ENCODE measurements around the gene UGT8. TPM values are rescaled to one million over a fixed set of nuclear protein-coding genes. Genes with fewer than 3 reads are reported as not detected.
A peak's percentile ranks its signal among the peaks of the same experiment; 100 is the strongest.

Gene UGT8
- total RNA-seq, 2 experiments from 2014 or later = 17.5 to 18.5 TPM

GRCh38 chr4:114601304-114602052 lies 2.9 kb downstream of the UGT8 start:
- TF ChIP-seq EZH2phosphoT487 (IDR thresholded peaks at IDR 0.05; ENCODE audit: borderline replicate concordance, low read depth, low read length) = no peak
- TF ChIP-seq CTCF (conservative IDR thresholded peaks at IDR 0.05; ENCODE audit: low read length) = no peak
- H3K4me2 ChIP-seq (ENCODE audit: low read length) = peak overlapping the region; percentile 84
- H3K36me3 ChIP-seq (ENCODE audit: insufficient read depth, low read length) = no peaks in the 10 kb centered on the region
- peak; percentile 75 for DNase-seq (ENCODE audit: low spot score)
- intact Hi-C loops (cut with micrococcal nuclease; ENCODE audit: unreplicated experiment) = loop anchor here (5.0 to 10.0 kb wide), 3 partner anchors 839 to 1967 kb away; partner anchors contain the start of genes CAMK2D, LARP7 and ZGRF1
- peaks cover 60% of the 10 kb centered on the region for H3K4me1 ChIP-seq (ENCODE audit: insufficient read depth, low read length, poor library complexity, severe bottlenecking)
- ChIA-PET CTCF (ENCODE audit: unreplicated experiment) (interaction anchor here (0.7 kb wide), 1 partner anchor 57 kb away, joined by 3 read pairs; no protein-coding TSS in a partner anchor), POLR2A (interaction anchor here (0.7 to 0.9 kb wide), 2 partner anchors 61 to 575 kb away, joined by 3 to 5 read pairs; no protein-coding TSS in a partner anchor)
- peak overlapping the region; percentile 93 for H3K4me3 ChIP-seq (ENCODE audit: low read depth, low read length, poor library complexity, severe bottlenecking)
- peak overlapping the region; percentile 80 for H3K27ac ChIP-seq (ENCODE audit: low read depth, low read length, poor library complexity, severe bottlenecking)
- H4K20me1 ChIP-seq (ENCODE audit: insufficient read depth, low read length) = peaks cover 5% of the 10 kb centered on the region; the same call in 1 of the 2 replicates
- H3K9me2 ChIP-seq (ENCODE audit: insufficient read depth, low read length) = no peaks in the 10 kb centered on the region
- no peaks in the 10 kb centered on the region for H3K9me3 ChIP-seq (ENCODE audit: low read length)
- H2AFZ ChIP-seq (ENCODE audit: low read length) = no peak overlapping the region; the same call in 1 of the 2 replicates
- H3K79me2 ChIP-seq (ENCODE audit: insufficient read depth, low read depth, low read length) = peaks cover 71% of the 10 kb centered on the region
- BruUV-seq (replicated peaks) = no TSS peak

GRCh38 chr4:114603497-114603896 lies 4.9 kb downstream of the UGT8 start:
- H3K9me3 ChIP-seq (ENCODE audit: low read length) = no peaks in the 10 kb centered on the region
- H3K4me2 ChIP-seq (ENCODE audit: low read length) = peak overlapping the region; percentile 84
- peaks cover 89% of the 10 kb centered on the region for H3K79me2 ChIP-seq (ENCODE audit: insufficient read depth, low read depth, low read length)
- CTCF ChIA-PET (ENCODE audit: unreplicated experiment) = interaction anchor here (0.7 kb wide), 1 partner anchor 11 kb away, joined by 3 read pairs; no protein-coding TSS in a partner anchor
- peaks cover 5% of the 10 kb centered on the region; the same call in 1 of the 2 replicates for H4K20me1 ChIP-seq (ENCODE audit: insufficient read depth, low read length)
- POLR2A ChIA-PET = interaction anchor here (0.7 to 1.6 kb wide), 10 partner anchors 10 to 948 kb away, joined by 3 to 9 read pairs (median 4); no protein-coding TSS in a partner anchor
- peak; percentile 85 for DNase-seq (ENCODE audit: low spot score)
- H3K27ac ChIP-seq (ENCODE audit: low read depth, low read length, poor library complexity, severe bottlenecking) = peak overlapping the region; percentile 80
- peaks cover 58% of the 10 kb centered on the region for H3K4me1 ChIP-seq (ENCODE audit: insufficient read depth, low read length, poor library complexity, severe bottlenecking)
- intact Hi-C loops (cut with micrococcal nuclease; ENCODE audit: unreplicated experiment) = loop anchor here (5.0 to 10.0 kb wide), 3 partner anchors 841 to 1969 kb away; partner anchors contain the start of genes CAMK2D, LARP7 and ZGRF1
- no peak for TF ChIP-seq EZH2phosphoT487 (IDR thresholded peaks at IDR 0.05; ENCODE audit: borderline replicate concordance, low read depth, low read length)
- no peak for TF ChIP-seq CTCF (conservative IDR thresholded peaks at IDR 0.05; ENCODE audit: low read length)
- no peaks in the 10 kb centered on the region for H3K36me3 ChIP-seq (ENCODE audit: insufficient read depth, low read length)
- peak overlapping the region; percentile 10; the same call in 1 of the 2 replicates for H2AFZ ChIP-seq (ENCODE audit: low read length)
- BruUV-seq (replicated peaks) = no TSS peak
- H3K4me3 ChIP-seq (ENCODE audit: low read depth, low read length, poor library complexity, severe bottlenecking) = peak overlapping the region; percentile 93
- H3K9me2 ChIP-seq (ENCODE audit: insufficient read depth, low read length) = no peaks in the 10 kb centered on the region
